Caco-2 (cell line): Measurements from ENCODE around the gene GALK1. TPM values are rescaled to one million over a fixed set of nuclear protein-coding genes. Genes with fewer than 3 reads are reported as not detected.

ENCODE experiments used
- BruUV-seq: library from RNA; stranded (reverse); fragments of 400-500 nt; replicated peaks from 2 replicates; lab custom pipeline; 2021; lab: Mats Ljungman, UMichigan
- CTCF ChIA-PET: fragments of 300-600 bp; sonication (Branson Sonifier 250); formaldehyde crosslinking; loops from one replicate; lab custom pipeline; 2022; ENCODE audit warnings: antibody characterized with exemption; lab: Charles Lee
- POLR2A ChIA-PET: fragments of 300-600 bp; sonication (Branson Sonifier 250); formaldehyde crosslinking; loops from one replicate; lab custom pipeline; 2022; ENCODE audit warnings: antibody characterized with exemption; lab: Charles Lee
- DNase-seq, 2 experiments: peaks; one replicate each; pipeline versions ENCODE4 v3.0.0 to v3.0.0-alpha.2; 2020 to 2022
- H3K27me3 ChIP-seq: replicated peaks from 2 replicates; pipeline ENCODE4 v1.6.0; 2011; ENCODE audit warnings: low read length; ENCODE audit not compliant: control insufficient read depth, insufficient read depth
- H3K36me3 ChIP-seq: 2 replicates; pipeline ENCODE4 v1.5.1; 2011; ENCODE audit warnings: low read length; ENCODE audit not compliant: control insufficient read depth, insufficient read depth
- H3K4me1 ChIP-seq: fragments of 250-450 bp; sonication (Bioruptor Pico); 2 replicates; pipeline ENCODE4 v1.5.1; 2020; ENCODE audit warnings: mild to moderate bottlenecking
- H3K4me3 ChIP-seq: 2 replicates; pipeline ENCODE4 v1.5.1; 2011; ENCODE audit warnings: low read depth, mild to moderate bottlenecking, control low read depth, low read length
- H3K9me3 ChIP-seq: fragments of 250-450 bp; sonication (Bioruptor Pico); 2 replicates; pipeline ENCODE4 v1.5.1; 2020; ENCODE audit warnings: mild to moderate bottlenecking, moderate library complexity
- H3K27ac Mint-ChIP-seq: one replicate; pipeline ENCODE4 v1.8.0; 2022; ENCODE audit warnings: mixed read lengths; ENCODE audit not compliant: unreplicated experiment
- H3K27me3 Mint-ChIP-seq: one replicate; pipeline ENCODE4 v1.8.0; 2022; ENCODE audit warnings: mixed read lengths; ENCODE audit not compliant: insufficient read depth, unreplicated experiment
- H3K36me3 Mint-ChIP-seq: one replicate; pipeline ENCODE4 v1.8.0; 2022; ENCODE audit warnings: mild to moderate bottlenecking, mixed read lengths; ENCODE audit not compliant: insufficient read depth, unreplicated experiment
- H3K4me1 Mint-ChIP-seq: one replicate; pipeline ENCODE4 v1.8.0; 2022; ENCODE audit warnings: low read depth, mixed read lengths; ENCODE audit not compliant: unreplicated experiment
- H3K4me3 Mint-ChIP-seq: one replicate; pipeline ENCODE4 v1.8.0; 2022; ENCODE audit warnings: mild to moderate bottlenecking, moderate library complexity, mixed read lengths; ENCODE audit not compliant: unreplicated experiment
- H3K9me3 Mint-ChIP-seq: one replicate; pipeline ENCODE4 v1.8.0; 2022; ENCODE audit warnings: mixed read lengths; ENCODE audit not compliant: unreplicated experiment
- CTCF ChIP-seq, 2 experiments: fragments of 200-600 bp in 1 of 2; IDR thresholded peaks; 1 replicate in 1 of 2; 2 replicates in 1 of 2; pipeline versions ENCODE4 v1.5.1 to v1.8.0; 2011 to 2022; ENCODE audit warnings: antibody characterized with exemption in 1 of 2, control low read depth in 1 of 2, inconsistent platforms in 1 of 2, low read depth in 1 of 2, low read length in 1 of 2, mild to moderate bottlenecking in 1 of 2, moderate library complexity in 1 of 2; ENCODE audit not compliant: insufficient read depth in 1 of 2, severe bottlenecking in 1 of 2, unreplicated experiment in 1 of 2
- intact Hi-C: fragments of 100-400 bp; cut with micrococcal nuclease; formaldehyde crosslinking; loops from one replicate; pipeline ENCODE4 v1.10.0; 2022; ENCODE audit not compliant: unreplicated experiment
- total RNA-seq: library from RNA; stranded (reverse); gene quantifications from 2 replicates; pipeline ENCODE4 v1.2.3, GENCODE V29; 2022

GALK1 gene
- total RNA-seq, 1 experiment from 2014 or later, result 41.1 TPM

GRCh38 chr17:75722542-75723095, 42.4 kb downstream of the GALK1 start:
- TSS peak; percentile 74 for BruUV-seq
- peaks cover 22% of the 10 kb centered on the region for H3K36me3 Mint-ChIP-seq
- no peak for TF ChIP-seq CTCF (IDR thresholded peaks at IDR 0.05; ENCODE audit: insufficient read depth in 1 of 2, low read depth in 1 of 2, low read length in 1 of 2, severe bottlenecking in 1 of 2, unreplicated experiment in 1 of 2)
- ChIA-PET CTCF (interaction anchor here (0.5 to 1.9 kb wide), 2 partner anchors 25 to 39 kb away, joined by 5 to 7 read pairs; no protein-coding TSS in a partner anchor), POLR2A (interaction anchor here (0.5 to 0.6 kb wide), 2 partner anchors 24 to 370 kb away, joined by 6 to 9 read pairs; no protein-coding TSS in a partner anchor)
- Histone ChIP-seq H3K9me3 (no peaks in the 10 kb centered on the region), H3K4me1 (peaks cover 25% of the 10 kb centered on the region), H3K27me3 (no peaks in the 10 kb centered on the region), H3K36me3 (0 out of 2 replicates have a peak, but pooled peaks cover 2% of the 10 kb centered on the region), H3K4me3 (peak overlapping the region; percentile 91)
- H3K27me3 Mint-ChIP-seq, result no peaks in the 10 kb centered on the region
- no peak for DNase-seq
- intact Hi-C loops, result no loop called here
- H3K9me3 Mint-ChIP-seq, result no peaks in the 10 kb centered on the region
- H3K4me1 Mint-ChIP-seq, result peaks cover 19% of the 10 kb centered on the region
- peak overlapping the region; percentile 85 for H3K27ac Mint-ChIP-seq
- peak overlapping the region; percentile 86 for H3K4me3 Mint-ChIP-seq

GRCh38 chr17:75722076-75722475, 42.9 kb downstream of the GALK1 start:
- H3K4me1 Mint-ChIP-seq, result peaks cover 19% of the 10 kb centered on the region
- peak overlapping the region; percentile 85 for H3K27ac Mint-ChIP-seq
- no peaks in the 10 kb centered on the region for H3K27me3 Mint-ChIP-seq
- peaks cover 22% of the 10 kb centered on the region for H3K36me3 Mint-ChIP-seq
- Histone ChIP-seq H3K4me3 (peak overlapping the region; percentile 91), H3K36me3 (0 out of 2 replicates have a peak, but pooled peaks cover 2% of the 10 kb centered on the region), H3K27me3 (no peaks in the 10 kb centered on the region), H3K9me3 (no peaks in the 10 kb centered on the region), H3K4me1 (peaks cover 25% of the 10 kb centered on the region)
- ChIA-PET CTCF (interaction anchor here (1.3 to 1.9 kb wide), 3 partner anchors 16 to 47 kb away, joined by 4 to 7 read pairs (median 4); no protein-coding TSS in a partner anchor), POLR2A (no interaction called here)
- H3K9me3 Mint-ChIP-seq, result no peaks in the 10 kb centered on the region
- BruUV-seq, result no TSS peak
- peak overlapping the region; percentile 86 for H3K4me3 Mint-ChIP-seq
- DNase-seq, result no peak
- intact Hi-C loops, result no loop called here
- TF ChIP-seq CTCF (IDR thresholded peaks at IDR 0.05; ENCODE audit: insufficient read depth in 1 of 2, low read depth in 1 of 2, low read length in 1 of 2, severe bottlenecking in 1 of 2, unreplicated experiment in 1 of 2), result no peak

- Mint-ChIP-seq H3K4me3 (peak overlapping the region; percentile 86), H3K4me1 (peaks cover 19% of the 10 kb centered on the region), H3K27me3 (no peaks in the 10 kb centered on the region), H3K9me3 (no peaks in the 10 kb centered on the region), H3K36me3 (peaks cover 22% of the 10 kb centered on the region), H3K27ac (peak overlapping the region; percentile 85)
- CTCF ChIA-PET, result interaction anchor here (0.6 to 2.5 kb wide), 11 partner anchors 8 to 88 kb away, joined by 4 to 24 read pairs (median 4); partner anchors contain the start of genes GALK1 and SMIM5
- BruUV-seq, result TSS peak; percentile 47
- intact Hi-C loops, result loop anchor here (2.0 kb wide), 2 partner anchors 47 to 75 kb away; a partner anchor contains a TSS
- Histone ChIP-seq H3K27me3 (no peaks in the 10 kb centered on the region), H3K4me1 (peaks cover 25% of the 10 kb centered on the region), H3K9me3 (no peaks in the 10 kb centered on the region), H3K36me3 (0 out of 2 replicates have a peak, but pooled peaks cover 2% of the 10 kb centered on the region), H3K4me3 (peak overlapping the region; percentile 91)
- POLR2A ChIA-PET, result interaction anchor here (0.5 to 1.5 kb wide), 4 partner anchors 23 to 634 kb away, joined by 3 to 16 read pairs (median 4); partner anchors contain the start of genes RECQL5 and SLC16A5
- no peak for TF ChIP-seq CTCF (IDR thresholded peaks at IDR 0.05; ENCODE audit: insufficient read depth in 1 of 2, low read depth in 1 of 2, low read length in 1 of 2, severe bottlenecking in 1 of 2, unreplicated experiment in 1 of 2)
- no peak for DNase-seq
These were observed 43.5 kb downstream of the GALK1 start for GRCh38 chr17:75721463-75722011.
